Activated CD4-positive, alpha-beta memory T cell treated with anti-CD3 and anti-CD28 coated beads for 36 hours (primary cell): Measurements from ENCODE around the gene SMYD1. TPM values are rescaled to one million over a fixed set of nuclear protein-coding genes. Genes with fewer than 3 reads are reported as not detected.
"Not testable (repeated sequence)": the region's sequence is repeated elsewhere in the genome, so short reads cannot be mapped to it uniquely, and the experiment has no call there.

Experiments used
- CTCF ChIA-PET: fragments of 350-600 bp; sonication (Branson Sonifier 250); formaldehyde crosslinking; loops from one replicate; lab custom pipeline; 2021; ENCODE audit warnings: antibody characterized with exemption, inconsistent platforms; lab: Charles Lee
- POLR2A ChIA-PET: fragments of 350-600 bp; sonication (Branson Sonifier 250); formaldehyde crosslinking; loops from one replicate; lab custom pipeline; 2021; ENCODE audit warnings: antibody characterized with exemption; lab: Charles Lee
- DNase-seq: peaks from one replicate; pipeline ENCODE4 v3.0.0-alpha.2; 2020
- H3K27ac Mint-ChIP-seq: one replicate; pipeline ENCODE4 v1.8.0; 2021; ENCODE audit warnings: mixed read lengths
- H3K27me3 Mint-ChIP-seq: one replicate; pipeline ENCODE4 v1.8.0; 2021; ENCODE audit warnings: mixed read lengths
- H3K36me3 Mint-ChIP-seq: one replicate; pipeline ENCODE4 v1.8.0; 2021; ENCODE audit warnings: mixed read lengths
- H3K4me1 Mint-ChIP-seq: one replicate; pipeline ENCODE4 v1.8.0; 2021; ENCODE audit warnings: low read depth, mixed read lengths
- H3K4me3 Mint-ChIP-seq: one replicate; pipeline ENCODE4 v1.8.0; 2021; ENCODE audit warnings: mild to moderate bottlenecking, mixed read lengths
- H3K9me3 Mint-ChIP-seq: one replicate; pipeline ENCODE4 v1.8.0; 2021; ENCODE audit warnings: mixed read lengths
- intact Hi-C: fragments of 100-400 bp; cut with micrococcal nuclease; formaldehyde crosslinking; loops from one replicate; pipeline ENCODE4 v1.15.1; 2023
- total RNA-seq, 2 experiments: library from RNA; stranded (reverse); gene quantifications; one replicate each; pipeline ENCODE4 v1.2.3, GENCODE V29; 2021

SMYD1 gene
- not detected for total RNA-seq

GRCh38 chr2:88067598-88067997, at the start of gene SMYD1:
Gene SMYD1, plus strand, starts transcription at chr2:88067825. Its CDS starts 40 bp downstream, at chr2:88067865.
- H3K36me3 Mint-ChIP-seq: no peaks in the 10 kb centered on the region
- no peaks in the 10 kb centered on the region for H3K4me1 Mint-ChIP-seq
- POLR2A ChIA-PET: interaction anchor here (0.6 kb wide), 1 partner anchor 92 kb away, joined by 5 read pairs; no protein-coding TSS in a partner anchor
- no peaks in the 10 kb centered on the region for H3K9me3 Mint-ChIP-seq
- H3K27me3 Mint-ChIP-seq: no peaks in the 10 kb centered on the region
- H3K27ac Mint-ChIP-seq: no peak within 1 kb of the TSS
- DNase-seq: no peak
- CTCF ChIA-PET: no interaction called here
- no peak within 1 kb of the TSS for H3K4me3 Mint-ChIP-seq
- intact Hi-C loops: loop anchor here (10.0 kb wide), 1 partner anchor 387 kb away; the partner anchor contains the start of gene FOXI3

GRCh38 chr2:88018077-88018805, 49.4 kb upstream of the SMYD1 start:
- H3K9me3 Mint-ChIP-seq, POLR2A ChIA-PET, H3K36me3 Mint-ChIP-seq, DNase-seq, CTCF ChIA-PET, H3K27ac Mint-ChIP-seq, H3K27me3 Mint-ChIP-seq, H3K4me3 Mint-ChIP-seq, intact Hi-C loops: not testable (repeated sequence)
- peaks cover 17% of the 10 kb centered on the region for H3K4me1 Mint-ChIP-seq

GRCh38 chr2:88018909-88019308, 48.7 kb upstream of the SMYD1 start:
- H3K27ac Mint-ChIP-seq: no peak overlapping the region
- CTCF ChIA-PET: no interaction called here

GRCh38 chr2:88019985-88020384, 47.6 kb upstream of the SMYD1 start:
- Mint-ChIP-seq H3K9me3 (peaks cover 8% of the 10 kb centered on the region), H3K27ac (no peak overlapping the region), H3K36me3 (no peaks in the 10 kb centered on the region), H3K27me3 (no peaks in the 10 kb centered on the region), H3K4me1 (peaks cover 15% of the 10 kb centered on the region), H3K4me3 (no peak overlapping the region)
- CTCF ChIA-PET: interaction anchor here (1.0 kb wide), 1 partner anchor 139 kb away, joined by 4 read pairs; no protein-coding TSS in a partner anchor
- POLR2A ChIA-PET: no interaction called here
- intact Hi-C loops: no loop called here
- DNase-seq: no peak

More at GRCh38 chr2:88018909-88019308, 48.7 kb upstream of the SMYD1 start:
- Mint-ChIP-seq H3K27me3 (no peaks in the 10 kb centered on the region), H3K36me3 (no peaks in the 10 kb centered on the region), H3K4me1 (peaks cover 17% of the 10 kb centered on the region), H3K4me3 (no peak overlapping the region), H3K9me3 (peaks cover 8% of the 10 kb centered on the region)
- no peak for DNase-seq
- intact Hi-C loops: no loop called here
- POLR2A ChIA-PET: no interaction called here

GRCh38 chr2:88022669-88022921, 45.0 kb upstream of the SMYD1 start:
- intact Hi-C loops: no loop called here
- POLR2A ChIA-PET: no interaction called here
- CTCF ChIA-PET: no interaction called here
- Mint-ChIP-seq H3K27me3 (no peaks in the 10 kb centered on the region), H3K36me3 (peaks cover 1% of the 10 kb centered on the region), H3K9me3 (peaks cover 8% of the 10 kb centered on the region), H3K4me3 (no peak overlapping the region), H3K27ac (no peak overlapping the region), H3K4me1 (peaks cover 3% of the 10 kb centered on the region)
- DNase-seq: no peak

GRCh38 chr2:88024509-88024908, 43.1 kb upstream of the SMYD1 start:
- intact Hi-C loops: no loop called here
- ChIA-PET POLR2A (interaction anchor here (1.6 kb wide), 1 partner anchor 8 kb away, joined by 6 read pairs; the partner anchor contains the start of gene RNU2-63P), CTCF (no interaction called here)
- H3K36me3 Mint-ChIP-seq: peaks cover 13% of the 10 kb centered on the region
- H3K27ac Mint-ChIP-seq: no peak overlapping the region
- no peaks in the 10 kb centered on the region for H3K27me3 Mint-ChIP-seq
- no peak for DNase-seq
- peaks cover 1% of the 10 kb centered on the region for H3K9me3 Mint-ChIP-seq
- no peak overlapping the region for H3K4me3 Mint-ChIP-seq
- peaks cover 2% of the 10 kb centered on the region for H3K4me1 Mint-ChIP-seq

GRCh38 chr2:88027697-88028389, 39.8 kb upstream of the SMYD1 start:
- Mint-ChIP-seq H3K27ac (peak overlapping the region; percentile 1), H3K27me3 (no peaks in the 10 kb centered on the region), H3K9me3 (no peaks in the 10 kb centered on the region), H3K4me1 (peaks cover 2% of the 10 kb centered on the region), H3K36me3 (peaks cover 20% of the 10 kb centered on the region), H3K4me3 (no peak overlapping the region)
- POLR2A ChIA-PET: no interaction called here
- CTCF ChIA-PET: no interaction called here
- intact Hi-C loops: no loop called here
- DNase-seq: no peak

GRCh38 chr2:88028931-88029330, 38.7 kb upstream of the SMYD1 start:
- Mint-ChIP-seq H3K4me1 (peaks cover 2% of the 10 kb centered on the region), H3K9me3 (no peaks in the 10 kb centered on the region), H3K27me3 (no peaks in the 10 kb centered on the region), H3K4me3 (no peak overlapping the region), H3K36me3 (peaks cover 26% of the 10 kb centered on the region), H3K27ac (no peak overlapping the region)
- intact Hi-C loops: no loop called here
- no peak for DNase-seq
- CTCF ChIA-PET: no interaction called here
- POLR2A ChIA-PET: no interaction called here

GRCh38 chr2:88032070-88032702, 35.4 kb upstream of the SMYD1 start:
- H3K4me1 Mint-ChIP-seq: peaks cover 15% of the 10 kb centered on the region
- POLR2A ChIA-PET: no interaction called here
- CTCF ChIA-PET: interaction anchor here (0.9 to 1.2 kb wide), 2 partner anchors 22 to 28 kb away, joined by 3 to 4 read pairs; no protein-coding TSS in a partner anchor

GRCh38 chr2:88036182-88036581, 31.4 kb upstream of the SMYD1 start:
- Mint-ChIP-seq H3K27ac (no peak overlapping the region), H3K4me1 (peaks cover 35% of the 10 kb centered on the region), H3K9me3 (no peaks in the 10 kb centered on the region), H3K36me3 (peaks cover 29% of the 10 kb centered on the region), H3K4me3 (no peak overlapping the region), H3K27me3 (no peaks in the 10 kb centered on the region)
- CTCF ChIA-PET: no interaction called here
- intact Hi-C loops: no loop called here
- no peak for DNase-seq
- POLR2A ChIA-PET: interaction anchor here (5.0 kb wide), 1 partner anchor 20 kb away, joined by 22 read pairs; the partner anchor contains the start of gene RNU2-63P

More at GRCh38 chr2:88032070-88032702, 35.4 kb upstream of the SMYD1 start:
- intact Hi-C loops: no loop called here
- Mint-ChIP-seq H3K9me3 (no peaks in the 10 kb centered on the region), H3K4me3 (no peak overlapping the region), H3K36me3 (peaks cover 39% of the 10 kb centered on the region), H3K27me3 (no peaks in the 10 kb centered on the region), H3K27ac (no peak overlapping the region)
- DNase-seq: no peak

- intact Hi-C loops: no loop called here
- ChIA-PET CTCF (interaction anchor here (0.6 to 0.8 kb wide), 2 partner anchors 94 to 591 kb away, joined by 3 read pairs; no protein-coding TSS in a partner anchor), POLR2A (interaction anchor here (5.0 kb wide), 1 partner anchor 20 kb away, joined by 22 read pairs; the partner anchor contains the start of gene RNU2-63P)
These were observed 31.0 kb upstream of the SMYD1 start for GRCh38 chr2:88036606-88037005.

More at GRCh38 chr2:88036606-88037005, 31.0 kb upstream of the SMYD1 start:
- Mint-ChIP-seq H3K36me3 (peaks cover 29% of the 10 kb centered on the region), H3K27ac (no peak overlapping the region), H3K4me1 (peaks cover 38% of the 10 kb centered on the region), H3K9me3 (no peaks in the 10 kb centered on the region), H3K4me3 (no peak overlapping the region), H3K27me3 (no peaks in the 10 kb centered on the region)
- no peak for DNase-seq
